Peyer's patch (tissue), 4 donors: ENCODE data around the gene RAP1GAP.

Experiments used
- POLR2A ChIP-seq, 2 donors: fragments of 450-650 bp; IDR thresholded peaks; one replicate each; pipeline ENCODE4 v1.5.1; 2017; ENCODE audit warnings: antibody characterized with exemption in 2 of 2, mild to moderate bottlenecking in 2 of 2, moderate library complexity in 2 of 2
- TF ChIP-seq, protein P1 (sequence below), 6 experiments: fragments of 450-650 bp in 4 of 6; fragments of 200-600 bp in 2 of 6; sonication (generic) in 1 of 6; IDR thresholded peaks; one replicate each; pipeline ENCODE4 v1.5.1; 2017 to 2019; ENCODE audit warnings: antibody characterized with exemption in 6 of 6, mild to moderate bottlenecking in 3 of 6, moderate library complexity in 1 of 6

DNA sequence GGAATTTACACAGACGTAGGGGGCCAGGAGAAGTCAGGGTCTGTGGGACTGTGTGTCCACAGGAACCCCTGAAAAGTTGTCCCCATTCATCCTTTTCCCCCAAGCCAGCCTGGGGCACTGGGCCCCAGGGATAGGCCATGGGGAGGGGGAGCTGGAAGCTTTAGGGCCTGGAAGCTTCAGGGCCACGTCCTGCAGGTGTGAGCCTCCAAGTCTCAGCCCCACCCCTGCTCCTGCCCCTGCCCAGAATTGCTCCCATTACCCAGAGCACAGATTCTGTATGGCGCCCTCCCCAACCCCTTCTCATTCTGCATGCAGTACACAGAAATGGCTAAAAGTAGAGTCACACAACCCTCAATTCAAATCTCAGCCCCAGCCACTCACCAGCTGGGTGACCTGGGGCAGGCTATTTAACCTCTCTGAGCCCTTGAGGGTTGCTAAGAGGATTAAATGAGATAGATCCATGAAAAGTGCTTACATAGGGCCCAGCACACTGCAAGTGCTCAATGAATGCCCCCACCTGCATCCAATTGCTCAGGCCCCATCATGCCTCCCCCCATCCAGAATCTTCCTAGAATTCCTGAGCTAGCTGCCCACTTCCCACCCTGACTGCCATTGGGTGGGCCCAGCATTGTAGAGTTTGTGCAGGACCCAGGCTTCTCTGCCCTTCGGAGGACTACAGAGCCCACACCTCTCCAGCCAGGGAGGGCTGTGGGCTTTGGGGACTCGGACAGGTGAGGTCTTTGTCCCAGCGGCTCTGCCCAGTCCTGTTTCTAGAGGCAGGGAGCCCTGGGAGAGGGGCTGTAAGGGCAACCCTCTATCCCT is 6.5 kb downstream of the RAP1GAP start:
- TF ChIP-seq, protein P1, sequence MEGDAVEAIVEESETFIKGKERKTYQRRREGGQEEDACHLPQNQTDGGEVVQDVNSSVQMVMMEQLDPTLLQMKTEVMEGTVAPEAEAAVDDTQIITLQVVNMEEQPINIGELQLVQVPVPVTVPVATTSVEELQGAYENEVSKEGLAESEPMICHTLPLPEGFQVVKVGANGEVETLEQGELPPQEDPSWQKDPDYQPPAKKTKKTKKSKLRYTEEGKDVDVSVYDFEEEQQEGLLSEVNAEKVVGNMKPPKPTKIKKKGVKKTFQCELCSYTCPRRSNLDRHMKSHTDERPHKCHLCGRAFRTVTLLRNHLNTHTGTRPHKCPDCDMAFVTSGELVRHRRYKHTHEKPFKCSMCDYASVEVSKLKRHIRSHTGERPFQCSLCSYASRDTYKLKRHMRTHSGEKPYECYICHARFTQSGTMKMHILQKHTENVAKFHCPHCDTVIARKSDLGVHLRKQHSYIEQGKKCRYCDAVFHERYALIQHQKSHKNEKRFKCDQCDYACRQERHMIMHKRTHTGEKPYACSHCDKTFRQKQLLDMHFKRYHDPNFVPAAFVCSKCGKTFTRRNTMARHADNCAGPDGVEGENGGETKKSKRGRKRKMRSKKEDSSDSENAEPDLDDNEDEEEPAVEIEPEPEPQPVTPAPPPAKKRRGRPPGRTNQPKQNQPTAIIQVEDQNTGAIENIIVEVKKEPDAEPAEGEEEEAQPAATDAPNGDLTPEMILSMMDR (IDR thresholded peaks at IDR 0.05) = no peak
- TF ChIP-seq POLR2A (IDR thresholded peaks at IDR 0.05) = no peak
